ENCODE data around the gene BTN1A1. TPM values are rescaled to one million over a fixed set of nuclear protein-coding genes. Genes with fewer than 3 reads are reported as not detected.

BTN1A1 gene
- total and polyA plus RNA-seq, 9 of the 15 experiments (the other 6 are each of a cell fraction or from before 2014, with no cell fraction given), result 0.01 to 0.15 (median 0.06) TPM; not detected in 4

- peak; percentile 37; the same call in 1 of the 2 replicates for TF ChIP-seq VEZF1 (CRISPR knock-in tag; IDR thresholded peaks at IDR 0.05)
- TF ChIP-seq ELF1 (tag; IDR thresholded peaks at IDR 0.05), result peak; percentile 16; the same call in 1 of the 2 replicates
- peak in 1 of 2 experiments; percentile 23; a peak in 2 of 4 replicates for TF ChIP-seq KDM1A (IDR thresholded peaks at IDR 0.05)
- TF ChIP-seq ZNF24 (IDR thresholded peaks at IDR 0.05), result no peak
- peak; percentile 33 for TF ChIP-seq HNRNPLL (IDR thresholded peaks at IDR 0.05; ENCODE audit: low read depth, low read length, poor library complexity, severe bottlenecking)
- peak; percentile 1 for TF ChIP-seq BRD9 (IDR thresholded peaks at IDR 0.05; ENCODE audit: low read depth, partially characterized antibody)
- TF ChIP-seq ZKSCAN8 (CRISPR knock-in tag; IDR thresholded peaks at IDR 0.05), result 0 out of 2 replicates have a peak, but pooled peaks have one; percentile 12
- TF ChIP-seq BRCA1 (IDR thresholded peaks at IDR 0.05), result no peak
- TF ChIP-seq BRCA1 (CRISPR knock-in tag; IDR thresholded peaks at IDR 0.05), result no peak
- TF ChIP-seq NFE2 (IDR thresholded peaks at IDR 0.05; ENCODE audit: low read depth), result no peak
- no peak for TF ChIP-seq SIX5 (IDR thresholded peaks at IDR 0.05; ENCODE audit: borderline replicate concordance in 1 of 2, insufficient read depth in 1 of 2, low read depth in 1 of 2, low read length in 2 of 2)
- 0 out of 4 replicates have a peak, but pooled peaks of 1 of the 2 experiments have one; percentile 10 for TF ChIP-seq TBL1XR1 (IDR thresholded peaks at IDR 0.05; ENCODE audit: low read length in 2 of 2)
- TF ChIP-seq JUN (IDR thresholded peaks at IDR 0.05; ENCODE audit: borderline replicate concordance, low read depth, low read length), result 0 out of 2 replicates have a peak, but pooled peaks have one; percentile 0
- TF ChIP-seq JUN (CRISPR knock-in tag; IDR thresholded peaks at IDR 0.05; ENCODE audit: borderline replicate concordance), result no peak
- TF ChIP-seq ZNF766 (CRISPR knock-in tag; conservative IDR thresholded peaks at IDR 0.05), result 0 out of 2 replicates have a peak, but pooled peaks have one; percentile 57
- 0 out of 2 replicates have a peak, but pooled peaks have one; percentile 9 for TF ChIP-seq HLTF (IDR thresholded peaks at IDR 0.05)
- TF ChIP-seq ZBTB11 (CRISPR knock-in tag; IDR thresholded peaks at IDR 0.05), result 0 out of 6 replicates have a peak, but pooled peaks of 1 of the 3 experiments have one; percentile 22
- TF ChIP-seq NR2C2 (CRISPR knock-in tag; IDR thresholded peaks at IDR 0.05), result no peak
- 0 out of 2 replicates have a peak, but pooled peaks have one; percentile 13 for TF ChIP-seq NR2C2 (tag; IDR thresholded peaks at IDR 0.05)
- TF ChIP-seq UBTF (IDR thresholded peaks at IDR 0.05; ENCODE audit: borderline replicate concordance in 1 of 2, low read depth in 2 of 2, low read length in 2 of 2), result 0 out of 4 replicates have a peak, but pooled peaks of 1 of the 2 experiments have one; percentile 29
These were observed 55.6 kb downstream of the BTN1A1 start (continued) for GRCh38 chr6:26555505-26556262.
